ENCODE measurements around the gene RLBP1.
"Not testable (repeated sequence)": the region's sequence is repeated elsewhere in the genome, so short reads cannot be mapped to it uniquely, and the experiment has no call there.

DNA sequence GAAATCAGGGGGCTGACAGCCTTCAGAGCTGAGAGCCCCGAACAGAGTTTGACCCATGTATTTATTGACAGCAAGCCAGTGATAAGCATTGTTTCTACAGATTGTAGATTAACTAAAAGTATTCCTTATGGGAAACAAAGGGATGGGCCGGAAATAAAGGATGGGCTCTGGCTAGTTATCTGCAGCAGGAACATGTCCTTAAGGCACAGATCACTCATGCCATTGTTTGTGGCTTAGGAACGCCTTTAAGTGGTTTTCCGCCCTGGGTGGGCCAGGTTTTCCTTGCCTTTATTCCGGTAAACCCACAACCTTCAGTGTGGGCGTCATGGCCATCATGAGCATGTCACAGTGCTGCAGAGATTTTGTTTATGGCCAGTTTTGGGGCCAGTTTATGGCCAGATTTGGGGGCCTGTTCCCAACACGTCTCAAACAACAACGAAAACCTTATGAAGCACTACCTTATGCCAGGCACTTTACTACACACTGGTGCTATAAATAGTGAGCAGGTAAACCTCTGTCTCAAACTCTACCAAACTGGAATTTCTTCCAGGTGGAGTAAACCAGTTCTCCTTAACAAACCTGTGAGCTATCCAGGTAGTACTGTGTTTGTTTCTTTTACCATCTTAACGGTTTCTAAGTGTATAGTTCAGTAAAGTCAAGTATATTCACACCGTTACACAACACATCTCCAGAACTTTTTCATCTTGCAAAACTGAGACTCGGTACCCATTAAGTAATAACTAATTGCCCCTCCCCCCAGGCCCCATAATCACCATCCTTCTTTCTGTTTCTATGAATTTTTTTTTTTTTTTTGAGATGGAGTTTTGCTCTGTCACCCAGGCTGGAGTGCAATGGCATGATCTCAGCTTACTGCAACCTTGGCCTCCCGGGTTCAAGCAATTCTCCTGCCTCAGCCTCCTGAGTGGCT lies 18.8 kb upstream of the RLBP1 start:
- TF ChIP-seq, protein P1, sequence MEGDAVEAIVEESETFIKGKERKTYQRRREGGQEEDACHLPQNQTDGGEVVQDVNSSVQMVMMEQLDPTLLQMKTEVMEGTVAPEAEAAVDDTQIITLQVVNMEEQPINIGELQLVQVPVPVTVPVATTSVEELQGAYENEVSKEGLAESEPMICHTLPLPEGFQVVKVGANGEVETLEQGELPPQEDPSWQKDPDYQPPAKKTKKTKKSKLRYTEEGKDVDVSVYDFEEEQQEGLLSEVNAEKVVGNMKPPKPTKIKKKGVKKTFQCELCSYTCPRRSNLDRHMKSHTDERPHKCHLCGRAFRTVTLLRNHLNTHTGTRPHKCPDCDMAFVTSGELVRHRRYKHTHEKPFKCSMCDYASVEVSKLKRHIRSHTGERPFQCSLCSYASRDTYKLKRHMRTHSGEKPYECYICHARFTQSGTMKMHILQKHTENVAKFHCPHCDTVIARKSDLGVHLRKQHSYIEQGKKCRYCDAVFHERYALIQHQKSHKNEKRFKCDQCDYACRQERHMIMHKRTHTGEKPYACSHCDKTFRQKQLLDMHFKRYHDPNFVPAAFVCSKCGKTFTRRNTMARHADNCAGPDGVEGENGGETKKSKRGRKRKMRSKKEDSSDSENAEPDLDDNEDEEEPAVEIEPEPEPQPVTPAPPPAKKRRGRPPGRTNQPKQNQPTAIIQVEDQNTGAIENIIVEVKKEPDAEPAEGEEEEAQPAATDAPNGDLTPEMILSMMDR (IDR thresholded peaks at IDR 0.05 in 4 of 5, conservative IDR thresholded peaks at IDR 0.05 in 1 of 5): not testable (repeated sequence)
- TF ChIP-seq POLR2A (IDR thresholded peaks at IDR 0.05): not testable (repeated sequence)

Measured in gastrocnemius medialis (tissue), 4 donors.